ENCODE results near the gene MBTPS2. TPM values are rescaled to one million over a fixed set of nuclear protein-coding genes. Genes with fewer than 3 reads are reported as not detected.

The MBTPS2 gene
- total RNA-seq, 4 donors from 2014 or later = 7.7 to 13.5 (median 10.1) TPM

GRCh38 chrX:21883258-21883657 is 43.8 kb downstream of the MBTPS2 start:
- 90% methylated on average over 3 of the region's 5 CpGs; no CpG with 5 or more reads in 1 of the 2 donors for WGBS, 2 donors (ENCODE audit: low coverage in 1 of 2)
- no peaks in the 10 kb centered on the region for H3K27me3 ChIP-seq
- peak; percentile 41 for ATAC-seq
- TF ChIP-seq EP300 (IDR thresholded peaks at IDR 0.05) (no peak), POLR2AphosphoS5 (IDR thresholded peaks at IDR 0.05) (no peak), POLR2A (IDR thresholded peaks at IDR 0.05) (no peak)
- TF ChIP-seq, protein P1, sequence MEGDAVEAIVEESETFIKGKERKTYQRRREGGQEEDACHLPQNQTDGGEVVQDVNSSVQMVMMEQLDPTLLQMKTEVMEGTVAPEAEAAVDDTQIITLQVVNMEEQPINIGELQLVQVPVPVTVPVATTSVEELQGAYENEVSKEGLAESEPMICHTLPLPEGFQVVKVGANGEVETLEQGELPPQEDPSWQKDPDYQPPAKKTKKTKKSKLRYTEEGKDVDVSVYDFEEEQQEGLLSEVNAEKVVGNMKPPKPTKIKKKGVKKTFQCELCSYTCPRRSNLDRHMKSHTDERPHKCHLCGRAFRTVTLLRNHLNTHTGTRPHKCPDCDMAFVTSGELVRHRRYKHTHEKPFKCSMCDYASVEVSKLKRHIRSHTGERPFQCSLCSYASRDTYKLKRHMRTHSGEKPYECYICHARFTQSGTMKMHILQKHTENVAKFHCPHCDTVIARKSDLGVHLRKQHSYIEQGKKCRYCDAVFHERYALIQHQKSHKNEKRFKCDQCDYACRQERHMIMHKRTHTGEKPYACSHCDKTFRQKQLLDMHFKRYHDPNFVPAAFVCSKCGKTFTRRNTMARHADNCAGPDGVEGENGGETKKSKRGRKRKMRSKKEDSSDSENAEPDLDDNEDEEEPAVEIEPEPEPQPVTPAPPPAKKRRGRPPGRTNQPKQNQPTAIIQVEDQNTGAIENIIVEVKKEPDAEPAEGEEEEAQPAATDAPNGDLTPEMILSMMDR (IDR thresholded peaks at IDR 0.05) = no peak
- no peak overlapping the region for H3K4me3 ChIP-seq
- H3K36me3 ChIP-seq = peaks cover 0 to 20% of the 10 kb centered on the region in 2 donors
- H3K4me1 ChIP-seq = no peaks in the 10 kb centered on the region
- no peak overlapping the region for H3K27ac ChIP-seq
- no peaks in the 10 kb centered on the region for H3K9me3 ChIP-seq

DNA sequence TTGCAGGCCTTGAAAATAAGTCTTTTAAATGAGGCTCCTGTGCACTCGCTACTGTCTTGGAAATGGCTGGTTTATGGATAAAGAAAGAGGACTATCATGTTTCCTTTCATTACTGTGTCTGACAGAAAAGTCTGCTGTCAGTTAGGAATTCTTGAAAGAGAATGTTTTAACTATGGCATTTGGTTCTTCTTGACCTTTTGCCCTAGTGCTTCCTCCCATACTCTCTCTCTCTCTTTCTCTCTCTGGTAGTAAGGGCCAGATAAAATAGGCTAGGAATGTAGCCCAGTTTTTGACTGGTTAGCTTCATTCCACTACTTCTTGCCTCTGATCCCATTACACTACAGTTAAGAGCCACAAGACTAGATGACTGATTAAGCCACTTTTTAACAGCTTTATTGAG is 46.2 kb downstream of the MBTPS2 start:
- WGBS, 2 donors (ENCODE audit: low coverage in 1 of 2) = 67 to 100% methylated on average over 1 of the region's 1 CpG
- Histone ChIP-seq H3K27ac (no peak overlapping the region), H3K4me3 (no peak overlapping the region), H3K36me3 (peaks cover 0 to 7% of the 10 kb centered on the region in 2 donors), H3K27me3 (no peaks in the 10 kb centered on the region), H3K9me3 (no peaks in the 10 kb centered on the region), H3K4me1 (no peaks in the 10 kb centered on the region)
- no peak for ATAC-seq
- TF ChIP-seq POLR2AphosphoS5 (IDR thresholded peaks at IDR 0.05) (no peak), POLR2A (IDR thresholded peaks at IDR 0.05) (no peak), EP300 (IDR thresholded peaks at IDR 0.05) (no peak)
- TF ChIP-seq, protein P1 (IDR thresholded peaks at IDR 0.05) = no peak

GRCh38 chrX:21905313-21905712 is 65.9 kb downstream of the MBTPS2 start:
- no peak for TF ChIP-seq POLR2A (IDR thresholded peaks at IDR 0.05)
- Histone ChIP-seq H3K36me3 (no peaks in the 10 kb centered on the region), H3K9me3 (no peaks in the 10 kb centered on the region), H3K4me1 (peaks cover 0 to 5% (median 0%) of the 10 kb centered on the region in 3 donors), H3K27ac (no peak overlapping the region), H3K4me3 (no peak overlapping the region), H3K27me3 (no peaks in the 10 kb centered on the region)
- WGBS, 2 donors (ENCODE audit: low coverage in 1 of 2) = 55 to 83% methylated on average over 1 of the region's 2 CpGs
- no peak for ATAC-seq

DNA sequence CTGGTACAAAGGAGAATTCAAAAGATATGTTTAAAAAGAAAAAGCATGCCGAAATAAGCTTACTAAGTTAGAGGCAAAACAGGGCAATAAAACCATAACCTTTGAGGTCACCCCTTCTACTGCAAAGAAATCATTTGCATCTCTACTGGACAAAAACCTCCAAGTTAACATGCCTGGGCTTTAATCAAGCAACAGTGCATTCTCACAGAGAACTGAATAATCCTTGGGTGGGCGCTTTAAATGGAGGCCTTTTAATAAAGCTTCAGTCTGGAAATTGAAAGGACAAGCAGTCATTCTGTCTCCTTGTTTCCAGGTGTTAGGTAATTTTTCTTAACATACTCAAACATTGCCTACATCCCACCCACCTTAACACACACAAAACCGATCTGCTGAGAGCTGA is 66.5 kb downstream of the MBTPS2 start:
- no peaks in the 10 kb centered on the region for H3K36me3 ChIP-seq
- H3K4me1 ChIP-seq = peaks cover 0 to 5% (median 0%) of the 10 kb centered on the region in 3 donors
- TF ChIP-seq POLR2AphosphoS5 (IDR thresholded peaks at IDR 0.05) = no peak
- TF ChIP-seq, protein P1 (IDR thresholded peaks at IDR 0.05) = no peak
- no peak for TF ChIP-seq EP300 (IDR thresholded peaks at IDR 0.05)
- H3K9me3 ChIP-seq = no peaks in the 10 kb centered on the region
- 83 to 100% methylated on average over 1 to 3 of the region's 3 CpGs for WGBS, 2 donors (ENCODE audit: low coverage in 1 of 2)
- no peak overlapping the region for H3K27ac ChIP-seq
- no peaks in the 10 kb centered on the region for H3K27me3 ChIP-seq
- ATAC-seq = no peak
- no peak overlapping the region for H3K4me3 ChIP-seq

- peaks cover 0 to 5% (median 0%) of the 10 kb centered on the region in 3 donors for H3K4me1 ChIP-seq
- TF ChIP-seq POLR2AphosphoS5 (IDR thresholded peaks at IDR 0.05) = no peak
- no peak for TF ChIP-seq EP300 (IDR thresholded peaks at IDR 0.05)
- TF ChIP-seq, protein P1 (IDR thresholded peaks at IDR 0.05) = no peak
- no peak for TF ChIP-seq POLR2A (IDR thresholded peaks at IDR 0.05)
- ATAC-seq = no peak
- no peaks in the 10 kb centered on the region for H3K9me3 ChIP-seq
- WGBS, 2 donors (ENCODE audit: low coverage in 1 of 2) = 69 to 83% methylated on average over 1 of the region's 1 CpG
- no peaks in the 10 kb centered on the region for H3K27me3 ChIP-seq
- no peaks in the 10 kb centered on the region for H3K36me3 ChIP-seq
- H3K4me3 ChIP-seq = no peak overlapping the region
- no peak overlapping the region for H3K27ac ChIP-seq
Observed at GRCh38 chrX:21907260-21907659, 67.8 kb downstream of the MBTPS2 start.
